Measurements from ENCODE around the gene FAM240A.
"Not testable (repeated sequence)": the region's sequence is repeated elsewhere in the genome, so short reads cannot be mapped to it uniquely, and the experiment has no call there.

The FAM240A gene

GRCh38 chr3:46612324-46612723, at the start of gene FAM240A:
Gene FAM240A (plus strand): TSS chr3:46612525. CDS start chr3:46612684, 159 bp downstream.
- no peak for DNase-seq (ENCODE audit: low spot score)

DNA sequence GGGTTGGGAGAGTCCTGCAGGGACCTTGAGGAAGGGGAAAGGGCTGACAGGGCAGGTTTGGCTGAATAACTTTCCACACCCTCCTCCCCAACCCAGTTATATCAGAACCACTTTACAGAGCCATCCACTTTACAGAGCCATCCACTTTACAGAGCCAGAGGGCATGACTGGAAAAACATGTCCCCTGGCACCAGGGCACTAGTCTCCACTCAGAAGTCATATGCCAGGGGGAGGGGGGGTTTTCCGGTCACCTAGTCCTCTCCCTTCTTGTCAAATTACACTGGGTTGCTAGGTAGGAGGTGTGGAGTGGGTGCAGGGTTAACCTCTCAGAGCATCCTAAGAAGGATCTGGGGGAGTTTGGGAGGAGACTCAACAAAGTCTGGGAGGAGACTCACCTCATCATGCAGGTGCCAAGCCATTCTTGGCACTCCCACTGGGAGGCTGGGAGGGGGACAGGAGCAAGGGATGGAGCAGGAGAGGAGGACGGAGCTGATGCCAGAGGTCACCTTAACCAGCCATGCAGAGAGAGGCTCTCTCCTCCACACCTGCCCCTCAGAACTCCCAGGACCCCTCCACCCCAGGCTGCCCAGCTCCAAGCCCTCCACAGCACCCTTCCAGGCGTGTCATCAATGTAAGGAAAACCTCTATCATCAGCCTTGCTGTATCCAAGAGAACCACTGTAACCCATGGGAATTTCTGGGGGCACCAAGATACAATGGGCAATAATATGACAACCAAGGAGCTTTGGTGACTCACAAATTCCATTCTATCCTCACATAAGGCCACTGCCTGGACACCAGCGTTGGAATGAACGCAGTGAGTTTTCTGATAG, 47.9 kb upstream of the FAM240A start:
- DNase-seq (ENCODE audit: low spot score), result peak; percentile 56

DNA sequence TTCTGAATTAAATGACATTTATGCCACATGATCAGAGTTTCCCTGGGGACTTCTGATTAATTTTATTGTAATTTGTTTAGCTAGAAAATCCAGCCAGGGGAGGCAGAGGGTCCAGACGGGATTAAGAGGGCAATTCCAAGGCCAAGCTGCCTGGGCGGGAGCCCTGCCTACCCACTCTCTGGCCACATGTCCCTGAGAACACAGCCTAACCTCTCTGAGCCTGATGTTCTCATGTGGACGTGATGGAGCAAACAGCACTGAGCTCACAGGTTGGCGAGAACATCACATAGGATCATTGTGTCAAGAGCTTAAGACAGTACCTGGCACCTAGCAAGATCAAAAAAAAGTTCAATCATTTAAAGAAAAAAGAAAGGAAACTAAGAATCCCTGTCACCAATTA, 47.2 kb upstream of the FAM240A start:
- DNase-seq (ENCODE audit: low spot score), result no peak

DNA sequence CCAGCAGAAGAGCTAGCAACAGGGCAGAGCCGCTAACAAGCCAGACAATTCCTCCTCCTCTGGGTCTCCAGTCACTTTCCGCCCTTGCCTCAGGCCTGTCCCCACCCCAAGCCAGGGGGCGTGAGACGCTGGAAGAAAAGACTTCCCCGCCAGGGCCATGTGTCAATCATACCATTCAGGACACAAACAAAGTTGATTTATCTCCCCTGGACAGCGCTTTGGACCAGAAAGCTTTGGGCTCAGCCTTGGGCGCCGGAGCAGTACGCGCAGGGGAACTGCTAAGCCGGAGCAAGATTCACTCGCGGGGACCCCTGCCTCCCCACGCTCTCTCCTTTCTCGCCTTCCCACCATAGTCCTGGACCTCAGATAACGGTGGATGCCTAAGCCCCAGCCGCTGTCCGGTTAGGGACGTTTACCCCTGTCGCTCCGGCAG, 46.7 kb upstream of the FAM240A start:
- peak; percentile 36 for DNase-seq (ENCODE audit: low spot score)

DNA sequence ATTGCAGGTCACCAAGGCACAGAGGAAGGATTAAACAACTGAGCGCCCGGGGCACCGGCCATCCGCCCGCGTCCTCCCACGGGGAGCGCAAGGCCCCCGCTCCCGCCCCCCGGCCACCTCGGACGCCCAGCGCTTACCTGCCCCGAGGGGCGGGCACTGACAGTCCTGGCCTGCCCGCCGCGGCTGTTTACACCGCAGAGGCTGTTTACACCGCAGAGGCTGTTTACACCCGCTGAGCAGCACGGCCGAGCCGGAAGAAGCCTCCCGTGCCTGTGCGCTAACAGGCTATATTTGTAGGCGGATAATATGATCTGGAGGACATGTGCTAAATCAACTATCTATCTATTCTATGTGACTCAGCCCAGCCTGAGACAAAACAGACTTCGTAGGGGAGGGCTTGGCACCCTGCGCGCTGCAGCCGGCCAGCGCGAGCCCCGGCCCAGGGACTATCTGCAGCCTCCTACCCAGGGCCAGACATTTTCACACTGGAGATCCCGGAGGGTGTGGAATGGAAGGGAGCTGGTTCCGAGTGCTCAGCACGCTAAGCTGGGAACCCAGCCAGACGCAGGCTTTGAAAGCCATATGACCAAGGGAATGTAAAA, 46.2 kb upstream of the FAM240A start, which contains the start of gene LRRC2:
TSS of gene LRRC2 (minus strand) at position 263 of the 602 bp plus-strand sequence. CDS start 14,711 bp downstream, outside the sequence.
- DNase-seq (ENCODE audit: low spot score), result peak; percentile 76

- no peak for DNase-seq (ENCODE audit: low spot score)
Measured at GRCh38 chr3:46571684-46572083, 40.6 kb upstream of the FAM240A start.

- DNase-seq (ENCODE audit: low spot score), result no peak
Measured at GRCh38 chr3:46573701-46574100, 38.6 kb upstream of the FAM240A start.

DNA sequence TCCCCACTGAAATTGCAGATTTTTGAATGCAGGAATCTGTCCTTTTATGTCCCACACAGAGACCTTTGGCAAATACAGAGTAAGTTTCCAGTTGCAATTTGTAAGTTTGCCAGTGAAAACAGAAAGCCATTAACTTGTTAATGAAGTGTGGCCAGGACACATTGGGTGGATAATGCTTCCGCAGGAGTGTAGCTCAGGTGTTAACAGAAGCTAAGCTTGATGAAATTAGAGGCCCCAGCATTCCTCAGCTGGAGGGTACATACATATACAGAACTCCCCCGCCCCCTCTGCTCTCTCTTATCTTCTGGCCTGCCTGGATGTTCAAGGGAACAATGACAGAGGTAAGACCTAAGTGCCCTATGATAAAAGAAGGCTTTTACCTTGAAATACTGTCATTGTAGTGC, 38.1 kb upstream of the FAM240A start:
- no peak for DNase-seq (ENCODE audit: low spot score)

GRCh38 chr3:46574881-46575576, 37.3 kb upstream of the FAM240A start:
- DNase-seq (ENCODE audit: low spot score), result no peak

DNA sequence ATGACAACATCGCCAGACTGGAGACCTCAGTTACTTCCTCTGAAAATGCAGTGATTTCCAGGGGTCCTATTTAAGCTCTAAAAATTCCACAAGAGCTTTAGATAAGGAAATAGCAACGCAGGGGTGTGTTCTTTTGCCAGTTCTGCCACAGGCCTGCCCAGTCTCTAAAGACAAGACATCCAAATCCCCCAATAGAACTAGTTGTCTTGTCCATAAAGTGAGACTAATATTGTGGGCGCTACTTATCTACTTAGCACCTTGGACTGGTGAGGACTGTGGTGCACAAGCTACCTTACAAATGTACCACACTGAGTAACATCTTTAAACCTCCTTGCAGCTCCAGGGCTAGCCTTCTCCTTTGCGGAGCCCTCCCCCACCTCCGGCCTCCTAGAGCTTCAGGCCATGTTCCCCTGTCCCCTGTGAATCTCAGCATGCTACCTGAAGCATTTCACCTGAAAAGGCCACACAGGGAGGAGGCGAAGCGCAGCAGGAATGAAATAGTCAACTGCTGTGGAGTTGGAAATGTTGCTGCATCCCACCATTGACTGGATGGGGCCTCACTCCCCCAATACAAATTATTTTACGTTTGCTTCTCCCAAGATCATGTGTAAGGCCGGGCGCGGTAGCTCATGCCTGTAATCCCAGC, 36.6 kb upstream of the FAM240A start:
- DNase-seq (ENCODE audit: low spot score), result no peak

DNA sequence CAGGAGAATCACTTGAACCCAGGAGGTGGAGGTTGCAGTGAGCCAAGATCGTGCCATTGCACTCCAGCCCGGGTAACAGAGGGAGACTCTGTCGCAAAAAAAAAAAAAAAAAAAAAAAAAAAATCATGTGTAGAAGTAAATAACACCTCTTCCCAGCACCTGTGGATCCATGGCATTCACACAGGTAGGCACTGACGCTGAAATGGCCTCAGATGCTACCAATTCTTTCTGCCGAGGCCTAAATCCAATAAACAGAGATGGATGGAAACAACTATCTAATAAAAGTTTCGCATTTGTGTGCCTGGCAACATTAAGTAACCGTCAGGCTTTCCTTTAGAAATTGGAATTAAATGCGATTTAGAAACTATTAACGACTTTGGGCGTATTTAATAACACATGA, 35.9 kb upstream of the FAM240A start:
- DNase-seq (ENCODE audit: low spot score), result no peak

DNA sequence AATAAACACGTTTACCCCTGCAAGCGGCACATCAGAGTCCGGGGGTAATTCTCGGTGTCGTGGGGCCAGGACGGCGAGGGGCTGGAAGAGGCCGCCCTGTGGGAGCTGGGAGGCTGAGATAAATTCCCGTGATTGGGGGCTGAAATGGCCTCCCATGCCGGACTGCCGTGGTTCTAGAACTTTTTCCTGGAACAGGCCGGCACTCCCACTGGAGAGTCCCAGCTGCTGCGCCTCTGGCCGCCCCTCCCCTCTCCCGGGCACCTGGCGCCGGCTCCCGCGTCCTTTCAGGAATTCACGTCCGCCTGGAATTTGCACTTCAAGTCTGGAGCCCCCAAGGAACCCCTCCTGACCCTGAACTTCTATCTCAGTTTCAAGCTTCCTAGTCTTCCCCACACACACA, 35.4 kb upstream of the FAM240A start:
- no peak for DNase-seq (ENCODE audit: low spot score)

GRCh38 chr3:46577580-46578249, 34.6 kb upstream of the FAM240A start:
- not testable (repeated sequence) for DNase-seq (ENCODE audit: low spot score)

GRCh38 chr3:46578973-46579755, 33.2 kb upstream of the FAM240A start:
- DNase-seq (ENCODE audit: low spot score), result no peak

DNA sequence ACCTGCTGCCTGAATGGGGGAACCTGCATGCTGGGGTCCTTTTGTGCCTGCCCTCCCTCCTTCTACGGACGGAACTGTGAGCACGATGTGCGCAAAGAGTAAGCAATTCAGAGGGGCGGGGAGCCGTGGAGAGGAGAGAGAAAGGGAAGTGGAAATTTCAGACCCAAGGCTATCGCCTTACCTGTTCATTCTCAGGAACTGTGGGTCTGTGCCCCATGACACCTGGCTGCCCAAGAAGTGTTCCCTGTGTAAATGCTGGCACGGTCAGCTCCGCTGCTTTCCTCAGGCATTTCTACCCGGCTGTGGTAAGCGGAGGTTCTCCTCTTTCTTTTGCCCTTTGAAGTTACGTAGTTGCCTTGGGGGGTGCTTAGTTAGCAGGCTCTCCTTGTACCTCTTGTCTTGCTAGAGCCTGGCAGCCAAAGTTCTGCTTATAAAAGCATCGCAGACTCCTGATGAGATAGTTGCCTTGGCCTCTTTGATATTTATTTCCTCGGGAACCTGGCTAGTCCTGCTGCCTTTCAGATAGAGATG, 32.5 kb upstream of the FAM240A start:
- DNase-seq (ENCODE audit: low spot score), result no peak

DNA sequence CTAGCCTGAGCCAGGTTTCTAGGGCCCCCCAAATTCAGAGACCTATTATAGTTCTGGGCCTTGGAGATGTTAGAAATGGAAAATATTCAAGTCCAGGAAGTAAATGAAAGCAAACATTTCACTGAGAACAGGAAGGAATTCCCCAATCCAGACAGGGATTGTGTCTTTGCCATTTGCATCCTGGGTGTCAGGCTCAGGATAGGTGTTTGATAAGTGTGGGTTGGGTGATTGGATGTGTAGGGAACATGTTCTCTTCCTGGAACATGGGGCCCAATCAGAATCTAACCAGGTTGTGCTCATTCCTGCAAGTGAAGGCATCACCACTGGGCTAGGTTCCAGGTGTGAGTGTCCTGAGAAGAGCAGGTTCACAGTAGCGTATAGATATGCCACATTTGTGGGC, 31.6 kb upstream of the FAM240A start:
- no peak for DNase-seq (ENCODE audit: low spot score)

GRCh38 chr3:46584598-46585467, 27.5 kb upstream of the FAM240A start:
- DNase-seq (ENCODE audit: low spot score), result no peak

GRCh38 chr3:46585799-46586693, 26.3 kb upstream of the FAM240A start:
- DNase-seq (ENCODE audit: low spot score), result no peak

Measured in AG08395 (cell line).